CD4-positive, alpha-beta T cell treated with Interleukin-21 for 1 hour (primary cell): Measurements from ENCODE around the gene PXN.
"Not testable (repeated sequence)": the region's sequence is repeated elsewhere in the genome, so short reads cannot be mapped to it uniquely, and the experiment has no call there.

Source experiments
- DNase-seq: peaks from one replicate; pipeline ENCODE4 v3.0.0-alpha.2; 2020

PXN gene

DNA sequence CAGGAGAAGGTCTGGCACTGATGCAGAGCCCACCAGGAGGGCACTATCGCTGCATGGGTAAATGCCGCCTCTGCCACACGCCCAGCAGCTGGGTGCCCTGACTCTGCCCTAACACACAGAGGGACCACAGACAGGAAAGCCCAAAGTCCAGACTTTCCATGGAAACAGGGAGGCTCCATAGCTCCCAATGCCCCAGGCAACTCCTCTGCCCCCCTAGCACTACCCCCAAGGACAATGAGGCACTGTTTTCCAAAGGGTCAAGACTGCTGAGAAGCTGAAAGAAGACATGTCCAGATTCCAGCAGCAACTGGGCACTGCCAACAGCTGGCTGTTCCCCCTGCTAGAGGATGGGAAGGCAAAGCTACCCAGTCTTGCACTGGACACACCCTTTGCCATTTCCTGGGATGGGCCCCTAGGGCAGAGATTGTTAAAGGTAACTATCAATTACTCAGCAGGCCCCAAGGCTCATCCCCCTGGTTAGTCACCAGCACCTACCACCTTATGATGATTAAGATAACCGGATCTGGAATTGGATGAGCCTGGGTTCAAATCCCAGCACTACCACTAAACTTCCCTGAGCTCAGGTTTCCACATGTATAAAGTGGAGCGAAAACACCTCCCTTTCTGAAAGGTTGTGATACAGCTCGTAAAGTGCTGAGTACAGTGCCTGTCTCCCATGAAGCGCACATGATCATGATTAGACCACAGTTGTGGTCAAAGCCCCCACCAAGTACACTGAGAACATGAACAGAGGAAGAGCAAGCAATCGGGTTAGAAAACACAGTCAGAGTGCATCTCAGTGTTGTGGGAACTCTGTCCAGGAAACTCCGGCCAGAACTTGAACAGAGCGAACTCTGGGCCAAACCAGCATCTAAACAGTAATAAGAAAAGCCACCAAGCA, 3.3 kb downstream of the PXN start:
- peak; percentile 39 for DNase-seq

DNA sequence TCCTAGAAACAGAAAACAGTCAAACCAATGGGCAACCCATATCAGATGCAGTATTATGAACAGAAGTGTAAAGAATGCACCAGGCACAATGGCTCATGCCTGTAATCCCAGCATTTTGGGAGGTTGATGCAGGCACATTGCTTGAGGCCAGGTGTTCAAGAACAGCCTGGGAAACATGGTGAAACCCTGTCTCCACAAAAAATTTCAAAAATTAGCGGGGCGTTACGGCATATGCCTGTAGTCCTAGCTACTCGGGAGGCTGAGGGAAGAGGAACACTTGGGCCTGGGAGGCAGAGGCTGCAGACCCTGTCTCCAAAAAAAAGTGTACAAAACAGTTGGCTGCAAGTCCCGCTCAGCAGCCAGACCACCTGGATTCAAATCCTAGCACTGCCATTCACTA, 4.9 kb downstream of the PXN start:
- no peak for DNase-seq

DNA sequence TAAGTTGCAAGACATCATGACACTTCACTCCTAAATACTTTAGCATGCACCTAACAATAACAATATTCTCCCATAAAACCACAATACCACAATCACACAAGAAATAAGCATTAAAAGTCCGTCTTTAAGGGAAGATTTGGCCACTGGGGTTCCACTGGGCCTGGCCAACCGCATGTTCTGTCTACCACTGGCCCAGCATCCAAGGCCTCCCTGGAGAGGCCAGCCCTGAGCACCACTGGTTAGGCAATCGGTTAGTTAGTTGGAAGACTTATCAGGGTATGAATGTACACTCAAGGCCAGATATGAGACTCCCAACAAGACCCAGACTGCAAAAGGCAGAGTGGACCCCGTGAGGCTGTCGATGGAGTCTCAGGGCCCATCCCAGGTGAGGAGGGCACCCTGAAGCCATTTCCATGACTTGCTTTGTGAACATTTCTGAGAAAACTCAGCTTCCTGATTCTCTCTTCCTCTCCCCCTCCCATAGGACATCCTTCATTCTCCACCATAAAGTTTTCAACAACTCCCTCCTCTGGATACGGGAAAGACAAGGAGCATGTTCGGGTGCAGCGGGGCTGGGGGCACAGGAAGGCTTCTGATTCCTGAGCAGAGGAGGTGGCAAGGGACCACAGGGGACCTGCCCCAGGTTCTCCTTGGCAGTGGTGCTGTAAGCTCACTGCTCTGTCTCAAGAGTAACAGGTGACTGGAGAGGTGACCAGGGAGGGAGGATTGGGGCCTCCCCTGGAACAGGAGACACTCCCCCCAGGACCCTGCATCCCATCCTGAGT, 5.9 kb downstream of the PXN start:
- no peak for DNase-seq

DNA sequence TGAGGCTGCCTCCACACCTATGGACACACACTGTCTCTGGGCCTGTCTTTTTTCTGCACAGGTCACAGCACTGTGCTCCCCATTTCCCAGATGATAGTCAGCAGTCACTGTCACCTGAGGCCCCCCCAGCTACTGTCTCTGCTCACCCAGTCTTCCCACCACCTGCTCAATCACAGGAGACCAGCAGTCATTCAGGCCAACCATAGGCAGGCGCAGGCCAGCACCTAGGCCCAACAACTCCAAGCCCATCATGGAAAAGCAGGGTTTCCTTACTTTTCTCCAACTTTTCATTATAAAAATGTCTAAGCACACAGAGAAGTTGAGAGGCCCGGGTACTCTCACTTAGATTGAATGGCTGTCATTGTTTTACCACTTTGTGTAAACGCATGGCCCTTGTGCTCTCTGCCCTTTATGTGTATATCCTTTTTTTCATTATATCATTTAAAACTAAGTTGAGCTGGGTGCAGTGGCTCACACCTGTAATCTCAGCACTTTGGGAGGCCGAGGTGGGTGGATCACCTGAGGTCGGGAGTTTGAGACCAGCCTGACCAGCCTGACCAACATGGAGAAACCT, 7.1 kb downstream of the PXN start:
- no peak for DNase-seq

DNA sequence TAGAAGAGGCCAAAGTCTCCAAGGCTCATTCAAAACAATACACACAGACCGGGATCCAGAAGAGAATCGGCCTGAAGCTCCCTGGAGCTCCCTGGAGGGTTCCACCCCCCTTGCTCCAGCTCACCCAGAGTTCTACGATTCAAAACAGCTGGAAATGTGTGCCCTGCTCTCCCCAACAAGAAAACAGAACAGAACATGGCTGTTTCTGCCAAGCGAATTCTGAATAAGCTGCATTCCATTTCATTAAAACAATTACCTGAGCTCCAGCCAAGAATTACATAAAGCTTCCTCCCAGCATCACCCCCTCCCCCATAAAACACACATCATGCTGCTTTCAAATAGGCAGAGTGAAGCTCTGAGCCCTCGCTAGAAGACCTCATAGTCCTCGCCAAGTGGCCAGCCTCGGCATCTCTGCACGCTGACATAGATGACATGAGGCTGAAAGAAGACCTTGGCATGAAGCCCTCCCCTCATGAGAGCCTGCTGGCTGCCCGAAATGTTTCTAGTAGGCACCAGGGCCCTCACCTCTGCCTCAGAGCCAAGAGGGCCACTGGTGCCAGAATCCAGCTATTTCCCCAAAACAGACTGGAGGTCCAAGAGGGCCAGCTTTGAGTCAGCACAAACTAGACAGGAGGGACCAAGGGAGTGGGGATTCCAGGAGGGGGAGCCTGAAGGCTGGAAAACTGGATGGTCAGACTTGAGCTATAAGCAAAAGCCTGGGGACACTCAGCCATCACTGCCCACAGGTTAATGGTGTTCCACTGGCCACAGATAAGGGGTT, 8.3 kb downstream of the PXN start:
- DNase-seq: no peak

DNA sequence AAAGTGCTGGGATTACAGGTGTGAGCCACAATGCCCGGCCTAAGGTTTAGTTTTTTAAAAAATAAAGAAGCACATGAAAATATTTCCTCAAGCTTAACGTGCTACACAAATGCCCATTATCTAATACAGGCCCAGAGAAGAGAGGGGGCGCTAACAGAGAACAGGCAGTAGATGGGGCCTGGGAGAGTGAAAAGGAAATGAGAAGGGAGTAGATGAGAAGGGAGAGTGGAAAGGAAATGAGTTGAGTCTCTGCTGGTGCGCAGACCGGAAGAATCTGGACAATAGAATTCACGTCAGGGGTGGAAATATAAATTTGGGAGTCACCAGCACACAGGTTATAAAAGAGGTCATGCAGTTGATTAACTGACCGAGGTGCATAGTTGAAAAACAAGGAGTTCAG, 10.7 kb downstream of the PXN start:
- DNase-seq: no peak

DNA sequence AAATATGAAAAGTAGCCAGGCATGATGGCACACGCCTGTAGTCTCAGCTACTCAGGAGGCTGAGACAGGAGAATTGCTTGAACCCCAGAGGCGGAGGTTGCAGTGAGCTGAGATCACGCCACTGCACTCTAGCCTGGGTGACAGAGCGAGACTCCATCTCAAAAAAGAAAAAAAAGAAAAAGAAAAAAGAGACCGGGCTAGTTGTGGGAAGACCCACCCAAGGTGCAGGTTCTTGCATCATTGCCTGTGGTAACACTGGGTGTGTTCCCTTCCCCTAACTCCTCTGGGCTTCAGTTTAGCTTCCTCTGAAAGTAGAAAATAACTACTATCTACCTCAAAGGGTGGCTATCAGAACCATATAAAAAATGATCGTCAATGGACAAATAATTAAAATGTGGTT, 12.2 kb downstream of the PXN start:
- DNase-seq: peak; percentile 76

DNA sequence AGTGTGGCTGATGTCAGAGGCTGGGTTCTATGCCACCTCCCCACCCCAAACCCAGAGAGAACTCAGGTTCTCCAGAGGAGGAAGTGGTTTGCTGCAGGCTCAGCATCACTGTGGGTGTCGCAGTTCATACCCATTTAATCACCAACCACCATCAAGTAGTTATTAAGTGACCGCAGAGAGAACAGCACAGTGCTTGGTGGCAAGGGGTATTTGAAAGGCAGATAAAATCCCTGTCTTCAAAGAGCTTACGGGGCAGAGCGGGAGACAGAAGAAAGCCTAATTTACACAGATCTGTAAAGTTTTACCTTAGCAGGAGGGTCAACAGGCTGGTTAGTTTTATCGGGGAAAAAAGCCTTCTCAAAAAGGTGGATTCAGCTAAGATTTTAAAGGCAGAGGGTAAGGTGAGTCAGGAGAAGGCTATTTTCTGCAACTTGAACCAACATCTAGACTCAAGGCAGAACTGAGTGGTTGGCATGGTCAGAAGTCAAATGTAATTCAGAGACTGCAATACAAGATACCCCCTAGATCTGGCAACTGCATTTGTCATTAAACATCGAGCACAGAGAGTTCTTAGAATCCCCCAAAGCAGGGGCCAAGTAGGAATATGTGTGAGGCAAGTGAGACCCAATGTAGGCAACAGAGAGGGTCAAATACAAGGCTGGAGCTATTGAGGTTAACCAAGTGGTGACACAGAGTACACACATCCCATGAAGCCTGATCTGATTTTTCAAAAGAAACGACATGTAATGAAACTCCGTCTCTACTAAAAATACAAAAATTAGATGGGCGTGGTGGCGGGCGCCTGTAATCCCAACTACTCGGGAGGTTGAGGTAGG, 13.2 kb downstream of the PXN start:
- peak; percentile 90 for DNase-seq

DNA sequence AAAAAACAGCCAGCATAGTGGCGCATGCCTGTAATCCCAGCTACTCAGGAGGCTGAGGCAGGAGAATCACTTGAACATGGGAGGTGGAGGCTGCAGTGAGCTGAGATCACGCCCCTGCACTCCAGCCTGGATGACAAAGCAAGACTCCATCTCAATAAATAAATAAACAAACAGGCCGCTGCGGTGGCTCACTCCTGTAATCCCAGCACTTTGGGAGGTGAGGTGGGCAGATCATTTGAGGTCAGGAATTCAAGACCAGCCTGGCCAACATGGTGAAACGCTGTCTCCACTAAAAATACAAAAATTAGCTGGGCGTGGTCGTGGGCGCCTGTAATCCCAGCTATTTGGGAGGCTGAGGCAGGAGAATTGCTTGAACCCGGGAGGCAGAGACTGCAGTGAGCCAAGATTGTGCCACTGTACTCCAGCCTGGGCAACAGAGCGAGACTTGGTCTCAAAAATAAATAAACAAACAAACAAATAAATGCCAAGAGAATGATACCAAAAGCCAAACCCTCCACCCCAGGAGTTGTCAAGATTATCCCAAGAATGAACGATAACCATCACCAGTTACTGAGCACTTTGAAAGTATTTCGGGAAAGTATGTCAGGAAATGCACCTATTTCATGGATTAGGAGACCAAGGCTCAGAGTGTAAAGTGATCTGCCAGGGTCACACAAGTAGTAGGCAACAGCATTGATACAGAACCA, 14.0 kb downstream of the PXN start:
- DNase-seq: not testable (repeated sequence)

DNA sequence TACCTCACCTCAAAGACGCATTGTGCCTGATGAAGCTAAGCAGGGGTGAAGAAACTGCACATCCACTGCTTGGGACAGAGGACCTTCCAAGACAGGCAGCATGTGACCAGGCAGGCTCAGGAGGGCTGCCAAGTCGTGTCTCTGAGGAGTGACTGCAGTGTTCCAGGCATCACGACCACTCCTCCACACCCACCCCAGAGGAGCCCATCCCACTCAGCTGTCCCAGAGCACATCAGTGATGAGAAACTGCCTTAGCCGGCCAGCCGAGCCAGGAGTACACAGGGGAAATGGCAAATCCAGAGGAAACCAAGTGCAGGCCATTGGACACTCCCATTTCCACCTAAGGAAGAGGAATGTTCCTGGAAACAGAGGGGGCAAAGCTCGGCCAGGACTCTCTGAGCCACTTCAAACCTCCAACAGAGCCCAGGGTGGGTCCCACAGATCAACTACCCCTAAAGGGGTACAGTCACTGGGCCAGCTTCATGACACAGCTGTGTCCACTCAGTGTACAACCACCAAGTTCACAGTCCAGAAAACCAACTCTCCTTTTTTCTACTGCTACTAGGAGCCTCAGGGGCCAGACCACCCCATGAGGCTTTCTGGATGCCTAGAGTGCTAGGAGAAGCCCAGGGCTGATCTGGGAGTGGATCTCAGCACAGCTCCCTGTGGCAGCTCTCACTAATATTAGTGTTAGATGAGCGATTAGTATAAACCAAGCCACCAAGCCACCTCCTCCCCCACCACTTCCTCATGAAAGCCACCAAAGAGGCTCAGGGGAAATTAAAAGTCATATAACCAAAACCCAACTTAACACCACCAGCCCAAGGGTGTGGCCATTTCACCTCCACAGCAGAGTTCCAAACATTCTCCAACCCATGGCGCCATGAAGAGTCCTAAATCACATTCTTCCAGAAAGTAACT, 15.4 kb downstream of the PXN start:
- peak; percentile 65 for DNase-seq

DNA sequence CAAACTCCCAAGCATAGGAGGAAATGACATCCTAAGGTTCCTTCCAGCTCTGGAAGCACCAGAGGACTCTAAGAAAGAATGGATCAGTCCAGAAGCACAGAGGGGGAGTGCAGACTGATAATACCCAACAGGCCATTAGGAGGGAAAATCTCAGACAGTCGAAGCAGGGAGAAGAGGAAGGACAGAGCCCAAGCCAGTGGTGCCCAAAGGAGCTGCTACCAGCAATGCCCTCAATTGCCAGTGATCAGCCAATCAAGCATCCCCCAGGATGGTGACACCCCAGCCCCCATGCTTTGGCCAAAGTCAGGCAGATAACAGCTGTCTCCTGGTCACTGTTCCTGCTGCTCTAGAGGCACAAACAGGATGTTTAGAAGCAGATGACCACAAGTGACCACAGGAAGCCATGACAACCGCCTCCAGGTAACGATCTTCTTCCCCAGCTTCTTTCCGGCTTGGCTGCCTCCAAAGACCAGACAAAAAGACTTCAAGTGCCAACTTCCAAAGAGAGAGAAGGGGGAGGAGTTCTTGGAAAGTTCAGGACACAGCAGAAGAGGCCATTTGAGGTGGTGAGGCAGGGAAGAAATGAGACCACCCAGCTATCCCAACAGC, 16.2 kb downstream of the PXN start:
- no peak for DNase-seq

DNA sequence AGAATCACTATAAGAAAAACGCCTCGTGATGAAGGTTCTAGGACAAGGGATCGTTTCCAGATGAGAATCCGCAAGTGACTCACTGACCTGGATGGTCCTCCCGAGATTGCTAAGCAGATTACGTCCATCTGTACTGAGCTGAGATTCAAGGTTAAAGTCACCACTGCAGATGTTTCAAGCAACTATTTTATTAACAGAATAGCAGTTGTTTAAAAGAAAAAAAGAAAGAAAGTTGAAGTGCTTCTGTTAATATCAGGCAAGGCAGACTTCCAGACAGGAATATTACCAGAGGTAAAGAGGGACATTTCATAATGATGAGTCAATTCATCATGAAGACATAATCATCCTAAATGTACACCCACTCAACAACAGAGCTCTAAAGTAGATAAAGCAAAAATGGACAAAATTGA, 17.9 kb downstream of the PXN start:
- DNase-seq: no peak

DNA sequence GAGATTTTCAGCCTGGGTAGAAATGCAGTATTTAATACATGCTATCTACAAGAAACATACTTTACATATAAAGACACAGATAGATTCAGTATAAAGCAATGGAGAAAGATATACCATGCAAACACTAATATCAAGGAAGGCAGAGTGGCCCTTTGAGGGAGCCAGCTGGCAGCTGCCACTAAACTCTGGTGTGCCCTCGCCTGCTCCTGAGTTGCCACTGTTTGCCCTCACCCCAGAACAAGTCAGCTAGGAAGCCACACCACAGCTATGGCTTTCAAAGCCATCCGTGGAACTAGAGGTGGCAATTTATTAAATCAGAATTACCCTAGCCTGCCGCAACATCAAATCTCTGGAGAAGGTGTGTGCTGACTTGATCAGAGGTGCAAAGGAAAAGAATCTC, 18.3 kb downstream of the PXN start:
- DNase-seq: no peak

DNA sequence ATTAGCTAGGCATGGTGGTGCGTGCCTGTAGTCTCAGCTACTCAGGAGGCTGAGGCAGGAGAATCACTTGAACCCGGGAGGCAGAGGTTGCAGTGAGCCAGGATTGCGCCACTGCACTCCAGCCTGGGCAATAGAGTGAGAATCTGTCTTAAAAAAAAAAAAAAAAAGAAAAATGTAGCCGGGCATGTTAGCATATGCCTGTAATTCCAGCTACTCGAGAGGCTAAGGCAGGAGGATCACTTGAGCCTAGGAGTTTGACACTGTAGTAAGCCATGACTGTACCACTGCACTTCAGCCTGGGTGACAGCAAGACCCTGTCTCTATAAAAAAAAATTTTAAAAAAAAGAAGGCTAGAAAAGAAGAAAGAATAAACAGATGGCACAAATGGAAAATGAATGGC, 18.8 kb downstream of the PXN start:
- DNase-seq: not testable (repeated sequence)

DNA sequence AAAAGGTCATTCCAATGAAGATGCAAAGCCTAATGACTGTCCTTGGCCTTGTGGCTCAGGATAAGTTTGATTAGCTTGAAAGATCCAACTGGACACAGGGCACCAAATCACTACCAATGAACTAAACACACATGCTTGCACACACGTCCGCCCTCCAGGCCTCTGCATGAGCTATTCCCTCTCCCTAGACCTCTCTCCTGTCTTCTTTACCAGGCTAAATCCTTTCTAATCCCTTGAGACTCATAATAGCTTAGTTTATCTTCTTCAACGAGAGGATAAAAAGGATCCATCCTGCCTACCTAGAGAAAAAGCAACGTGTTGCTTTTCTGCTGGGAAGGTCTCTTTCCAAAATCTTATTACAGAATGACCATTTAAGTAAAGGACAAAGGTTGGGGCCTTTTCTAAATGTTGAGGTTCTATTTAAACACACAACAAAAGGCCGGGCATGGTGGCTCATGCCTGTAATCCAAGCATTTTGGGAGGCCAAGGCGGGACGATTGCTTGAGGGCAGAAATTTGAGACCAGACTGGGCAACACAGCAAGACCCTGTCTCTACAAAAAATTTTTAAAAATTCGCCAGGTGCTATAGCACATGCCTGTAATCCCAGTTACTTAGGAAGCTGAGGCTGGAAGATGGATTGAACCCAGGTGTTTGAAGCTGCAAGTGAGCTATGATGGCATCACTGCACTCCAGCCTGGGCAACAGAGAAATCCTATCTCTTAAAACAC, 22.4 kb downstream of the PXN start:
- no peak for DNase-seq

DNA sequence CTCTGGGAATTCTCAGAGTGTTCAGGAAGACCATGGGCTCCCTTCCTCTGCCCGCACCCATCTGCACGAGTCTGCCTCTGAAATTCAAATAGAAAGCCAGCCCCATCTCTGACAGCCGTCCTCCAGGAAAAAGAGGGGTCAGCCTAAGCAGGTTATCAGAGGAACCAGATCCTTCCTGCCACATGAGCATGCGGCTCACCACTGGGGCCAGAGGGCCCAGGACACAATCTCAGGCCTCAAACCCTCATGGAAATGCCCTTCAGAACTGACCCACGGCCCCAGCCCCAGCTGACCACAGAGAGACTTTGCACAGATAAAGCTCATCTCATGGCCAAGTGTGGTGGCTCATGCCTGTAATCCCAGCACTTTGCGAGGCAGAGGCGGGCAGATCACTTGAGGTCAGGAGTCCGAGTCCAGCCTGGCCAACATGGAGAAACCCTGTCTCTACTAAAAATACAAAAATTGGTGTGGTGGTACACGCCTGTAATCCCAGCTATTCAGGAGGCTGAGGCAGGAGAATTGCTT, 23.2 kb downstream of the PXN start:
- DNase-seq: no peak

DNA sequence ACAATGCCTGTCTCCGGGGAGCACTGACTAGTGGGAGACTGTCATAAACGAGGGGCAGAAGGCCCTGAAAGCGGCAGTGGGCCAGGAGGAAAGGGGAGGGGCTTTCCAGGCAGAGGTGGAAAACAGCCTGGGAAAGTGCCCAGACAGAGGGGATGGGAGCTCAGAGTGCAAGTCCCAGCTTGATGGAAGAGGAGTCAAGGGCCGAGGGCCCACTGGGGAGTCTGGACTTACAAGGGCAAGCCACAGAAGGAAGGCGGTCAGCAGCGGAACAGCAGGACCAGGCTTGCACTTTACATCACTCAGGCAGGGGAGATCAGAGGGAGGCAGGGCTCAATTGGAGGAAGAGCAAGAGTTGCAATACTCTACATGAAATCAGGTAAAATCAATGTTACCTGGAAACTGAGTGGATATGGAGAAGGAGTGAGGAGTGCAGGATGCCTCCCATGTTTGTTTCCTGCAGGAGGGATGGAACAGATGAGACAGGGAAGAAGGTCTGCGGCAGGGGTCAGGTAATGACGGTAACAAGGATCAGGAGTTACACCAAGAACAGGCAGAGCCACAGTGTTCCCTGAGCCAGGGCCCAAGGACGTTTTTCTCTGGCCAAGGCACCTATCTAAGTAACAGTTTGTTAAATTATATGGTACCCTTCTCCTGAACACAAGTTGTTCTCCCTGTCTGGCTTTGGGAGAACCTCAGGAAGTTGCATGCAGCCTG, 23.8 kb downstream of the PXN start:
- DNase-seq: no peak

DNA sequence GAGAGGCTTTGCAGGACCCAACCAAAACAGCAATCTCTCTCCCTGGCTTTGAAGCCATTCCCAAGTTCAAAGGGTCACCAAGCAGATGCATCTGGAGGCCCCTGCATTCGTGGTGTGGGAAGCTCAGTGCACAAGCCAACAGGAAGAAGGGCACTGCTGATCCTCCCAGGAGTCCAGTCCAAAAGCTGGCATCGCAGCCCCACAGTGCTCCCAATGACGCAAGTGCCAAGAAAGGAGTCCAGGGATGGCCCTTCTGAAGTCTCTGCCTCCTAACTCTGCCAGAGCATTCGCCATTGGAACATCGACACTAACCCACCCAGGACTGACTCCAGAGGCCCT, 25.1 kb downstream of the PXN start:
- no peak for DNase-seq
